ENCODE results near the gene MIOX.

GRCh38 chr22:50527921-50528681 is 41.4 kb downstream of the MIOX start:
- TF ChIP-seq, protein P1, sequence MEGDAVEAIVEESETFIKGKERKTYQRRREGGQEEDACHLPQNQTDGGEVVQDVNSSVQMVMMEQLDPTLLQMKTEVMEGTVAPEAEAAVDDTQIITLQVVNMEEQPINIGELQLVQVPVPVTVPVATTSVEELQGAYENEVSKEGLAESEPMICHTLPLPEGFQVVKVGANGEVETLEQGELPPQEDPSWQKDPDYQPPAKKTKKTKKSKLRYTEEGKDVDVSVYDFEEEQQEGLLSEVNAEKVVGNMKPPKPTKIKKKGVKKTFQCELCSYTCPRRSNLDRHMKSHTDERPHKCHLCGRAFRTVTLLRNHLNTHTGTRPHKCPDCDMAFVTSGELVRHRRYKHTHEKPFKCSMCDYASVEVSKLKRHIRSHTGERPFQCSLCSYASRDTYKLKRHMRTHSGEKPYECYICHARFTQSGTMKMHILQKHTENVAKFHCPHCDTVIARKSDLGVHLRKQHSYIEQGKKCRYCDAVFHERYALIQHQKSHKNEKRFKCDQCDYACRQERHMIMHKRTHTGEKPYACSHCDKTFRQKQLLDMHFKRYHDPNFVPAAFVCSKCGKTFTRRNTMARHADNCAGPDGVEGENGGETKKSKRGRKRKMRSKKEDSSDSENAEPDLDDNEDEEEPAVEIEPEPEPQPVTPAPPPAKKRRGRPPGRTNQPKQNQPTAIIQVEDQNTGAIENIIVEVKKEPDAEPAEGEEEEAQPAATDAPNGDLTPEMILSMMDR (conservative IDR thresholded peaks at IDR 0.05): no peak
- TF ChIP-seq EZH2 (IDR thresholded peaks at IDR 0.05; ENCODE audit: low read depth): no peak

Data from PC-9 (cell line).